Neural progenitor cell (in vitro differentiated cells): ENCODE measurements around the gene HYAL3. TPM values are rescaled to one million over a fixed set of nuclear protein-coding genes. Genes with fewer than 3 reads are reported as not detected.
"Not testable (repeated sequence)": the region's sequence is repeated elsewhere in the genome, so short reads cannot be mapped to it uniquely, and the experiment has no call there.

Experiments used
- DNase-seq: peaks from one replicate; pipeline ENCODE4 v3.0.0-alpha.2; 2016; ENCODE audit warnings: low spot score
- H2AFZ ChIP-seq: fragments of 200-600 bp; sonication (generic); replicated peaks from 2 replicates; pipeline ENCODE4 v1.6.1; 2016; ENCODE audit warnings: antibody characterized with exemption
- H3F3A ChIP-seq: fragments of 200-600 bp; sonication (generic); 2 replicates; pipeline ENCODE4 v1.6.1; 2016; ENCODE audit warnings: antibody characterized with exemption, low read depth
- H3K27ac ChIP-seq: fragments of 200-600 bp; sonication (generic); 2 replicates; pipeline ENCODE4 v1.5.1; 2016; ENCODE audit warnings: mild to moderate bottlenecking
- H3K27me3 ChIP-seq: fragments of 200-600 bp; sonication (generic); 2 replicates; pipeline ENCODE4 v1.6.1; 2016; ENCODE audit warnings: mild to moderate bottlenecking, moderate library complexity
- H3K36me3 ChIP-seq: fragments of 200-600 bp; sonication (generic); 2 replicates; pipeline ENCODE4 v1.5.1; 2016
- H3K4me1 ChIP-seq: fragments of 200-600 bp; sonication (generic); 2 replicates; pipeline ENCODE4 v1.6.1; 2016; ENCODE audit warnings: mixed run types
- H3K4me2 ChIP-seq: fragments of 200-600 bp; sonication (generic); 2 replicates; pipeline ENCODE4 v1.6.1; 2016
- H3K4me3 ChIP-seq: fragments of 200-600 bp; sonication (generic); 2 replicates; pipeline ENCODE4 v1.5.1; 2016
- H3K79me2 ChIP-seq: fragments of 200-600 bp; sonication (generic); 2 replicates; pipeline ENCODE4 v1.6.1; 2016; ENCODE audit warnings: low read depth
- H3K9ac ChIP-seq: fragments of 200-600 bp; sonication (generic); 2 replicates; pipeline ENCODE4 v1.6.1; 2016
- H3K9me3 ChIP-seq: fragments of 200-600 bp; sonication (generic); 2 replicates; pipeline ENCODE4 v1.5.1; 2016; ENCODE audit warnings: low read depth
- H4K20me1 ChIP-seq: fragments of 200-600 bp; sonication (generic); 2 replicates; pipeline ENCODE4 v1.6.1; 2016; ENCODE audit warnings: low read depth
- H3K27ac Mint-ChIP-seq: 3 replicates; pipeline ENCODE4 v1.8.0; 2021; ENCODE audit warnings: mixed read lengths
- H3K27me3 Mint-ChIP-seq: 2 replicates; pipeline ENCODE4 v1.8.0; 2022; ENCODE audit warnings: low read depth, mild to moderate bottlenecking, inconsistent platforms, moderate library complexity, mixed read lengths; ENCODE audit not compliant: insufficient read depth
- H3K36me3 Mint-ChIP-seq: 3 replicates; pipeline ENCODE4 v1.8.0; 2021; ENCODE audit warnings: mixed read lengths
- H3K4me1 Mint-ChIP-seq: 3 replicates; pipeline ENCODE4 v1.8.0; 2021; ENCODE audit warnings: mixed read lengths
- H3K4me3 Mint-ChIP-seq: 3 replicates; pipeline ENCODE4 v1.8.0; 2021; ENCODE audit warnings: mild to moderate bottlenecking, moderate library complexity, mixed read lengths
- H3K9me3 Mint-ChIP-seq: 3 replicates; pipeline ENCODE4 v1.8.0; 2020; ENCODE audit warnings: mixed read lengths
- CTCF ChIP-seq: fragments of 200-600 bp; sonication (generic); IDR thresholded peaks from 2 replicates; pipeline ENCODE4 v1.5.1; 2017; ENCODE audit warnings: antibody characterized with exemption, mild to moderate bottlenecking
- EZH2 ChIP-seq: fragments of 200-600 bp; sonication (generic); IDR thresholded peaks from 2 replicates; pipeline ENCODE4 v1.6.1; 2017; ENCODE audit warnings: antibody characterized with exemption, mild to moderate bottlenecking, moderate library complexity
- EZH2phosphoT487 ChIP-seq: fragments of 200-600 bp; sonication (generic); IDR thresholded peaks from 2 replicates; pipeline ENCODE4 v1.6.1; 2017; ENCODE audit warnings: antibody characterized with exemption
- total RNA-seq: library from RNA; depleted of rRNA; stranded (reverse); fragments of >200 nt; gene quantifications from 2 replicates; pipeline ENCODE4 v1.2.3, GENCODE V29; 2015; ENCODE audit warnings: low replicate concordance

Gene HYAL3
- total RNA-seq, 1 donor from 2014 or later: 2.2 TPM

GRCh38 chr3:50245831-50246516 is 53.2 kb downstream of the HYAL3 start:
- Histone ChIP-seq H3K4me1 (peaks cover 46% of the 10 kb centered on the region), H3K36me3 (no peaks in the 10 kb centered on the region), H3F3A (peaks cover 29% of the 10 kb centered on the region), H3K4me2 (peak overlapping the region; percentile 48), H3K9me3 (no peaks in the 10 kb centered on the region), H3K27me3 (no peaks in the 10 kb centered on the region), H2AFZ (no peak overlapping the region), H3K79me2 (peaks cover 100% of the 10 kb centered on the region), H4K20me1 (peaks cover 80% of the 10 kb centered on the region), H3K9ac (no peak overlapping the region), H3K27ac (peak overlapping the region; percentile 92), H3K4me3 (peak overlapping the region; percentile 2)
- H3K36me3 Mint-ChIP-seq: peaks cover 13% of the 10 kb centered on the region
- H3K27ac Mint-ChIP-seq: peak overlapping the region; percentile 91
- TF ChIP-seq EZH2phosphoT487: no peak
- peak; percentile 99 for TF ChIP-seq CTCF
- H3K9me3 Mint-ChIP-seq: no peaks in the 10 kb centered on the region
- peaks cover 7% of the 10 kb centered on the region for H3K27me3 Mint-ChIP-seq
- peaks cover 66% of the 10 kb centered on the region for H3K4me1 Mint-ChIP-seq
- DNase-seq: peak; percentile 96
- peak overlapping the region; percentile 50 for H3K4me3 Mint-ChIP-seq

- H3K27me3 Mint-ChIP-seq: peaks cover 7% of the 10 kb centered on the region
- H3K4me2 ChIP-seq: peak overlapping the region; percentile 48
- peak overlapping the region; percentile 91 for H3K27ac Mint-ChIP-seq
- no peaks in the 10 kb centered on the region for H3K27me3 ChIP-seq
- H3K4me3 Mint-ChIP-seq: peak overlapping the region; percentile 69
- H3K36me3 ChIP-seq: no peaks in the 10 kb centered on the region
- DNase-seq: peak; percentile 32
- no peaks in the 10 kb centered on the region for H3K9me3 ChIP-seq
- H3F3A ChIP-seq: peaks cover 36% of the 10 kb centered on the region
- peaks cover 79% of the 10 kb centered on the region for H4K20me1 ChIP-seq
- peaks cover 68% of the 10 kb centered on the region for H3K4me1 Mint-ChIP-seq
- TF ChIP-seq EZH2 (no peak), EZH2phosphoT487 (no peak), CTCF (no peak)
- H3K27ac ChIP-seq: peak overlapping the region; percentile 92
- H3K36me3 Mint-ChIP-seq: peaks cover 12% of the 10 kb centered on the region
- H3K9me3 Mint-ChIP-seq: no peaks in the 10 kb centered on the region
- peaks cover 100% of the 10 kb centered on the region for H3K79me2 ChIP-seq
- H3K4me3 ChIP-seq: peak overlapping the region; percentile 2
- peaks cover 53% of the 10 kb centered on the region for H3K4me1 ChIP-seq
- no peak overlapping the region for H2AFZ ChIP-seq
- H3K9ac ChIP-seq: no peak overlapping the region
These were observed 53.9 kb downstream of the HYAL3 start for GRCh38 chr3:50245251-50245745.

- not testable (repeated sequence) for H3K36me3 ChIP-seq
- H4K20me1 ChIP-seq: peaks cover 79% of the 10 kb centered on the region
- H3K27ac ChIP-seq: peak overlapping the region; percentile 92
These were observed 54.4 kb downstream of the HYAL3 start for GRCh38 chr3:50244813-50245212.

GRCh38 chr3:50243543-50243895 is 55.7 kb downstream of the HYAL3 start:
- Mint-ChIP-seq H3K27me3 (peaks cover 12% of the 10 kb centered on the region), H3K27ac (peak overlapping the region; percentile 95), H3K4me1 (peaks cover 80% of the 10 kb centered on the region), H3K36me3 (peaks cover 12% of the 10 kb centered on the region), H3K9me3 (no peaks in the 10 kb centered on the region), H3K4me3 (no peak overlapping the region)
- H4K20me1 ChIP-seq: peaks cover 79% of the 10 kb centered on the region
- peaks cover 71% of the 10 kb centered on the region for H3K4me1 ChIP-seq
- no peaks in the 10 kb centered on the region for H3K27me3 ChIP-seq
- peaks cover 54% of the 10 kb centered on the region for H3F3A ChIP-seq
- no peak overlapping the region for H2AFZ ChIP-seq
- no peak for DNase-seq
- no peaks in the 10 kb centered on the region for H3K36me3 ChIP-seq
- TF ChIP-seq CTCF: no peak
- TF ChIP-seq EZH2: no peak
- TF ChIP-seq EZH2phosphoT487: no peak
- no peak overlapping the region for H3K4me3 ChIP-seq
- H3K27ac ChIP-seq: no peak overlapping the region
- no peak overlapping the region for H3K4me2 ChIP-seq
- H3K9ac ChIP-seq: no peak overlapping the region
- H3K9me3 ChIP-seq: no peaks in the 10 kb centered on the region
- peaks cover 100% of the 10 kb centered on the region for H3K79me2 ChIP-seq

More at GRCh38 chr3:50244813-50245212, 54.4 kb downstream of the HYAL3 start:
- Mint-ChIP-seq H3K27ac (peak overlapping the region; percentile 91), H3K4me3 (peak overlapping the region; percentile 43), H3K4me1 (peaks cover 70% of the 10 kb centered on the region), H3K36me3 (peaks cover 12% of the 10 kb centered on the region)
- H3K4me1 ChIP-seq: peaks cover 58% of the 10 kb centered on the region
- not testable (repeated sequence) for H3K9ac ChIP-seq, DNase-seq, H3K9me3 Mint-ChIP-seq, H3K27me3 ChIP-seq, H3K4me3 ChIP-seq, H2AFZ ChIP-seq, H3K27me3 Mint-ChIP-seq, H3K4me2 ChIP-seq, H3K9me3 ChIP-seq
- peaks cover 41% of the 10 kb centered on the region for H3F3A ChIP-seq
- peaks cover 100% of the 10 kb centered on the region for H3K79me2 ChIP-seq
